Kidney epithelial cell (primary cell): ENCODE data around the gene EIF3A. TPM values are rescaled to one million over a fixed set of nuclear protein-coding genes. Genes with fewer than 3 reads are reported as not detected.

Experiments
- DNase-seq: peaks from one replicate; pipeline ENCODE4 v3.0.0-alpha.2; 2010; ENCODE audit warnings: low read depth
- H3K27me3 ChIP-seq: 2 replicates; pipeline ENCODE4 v1.6.0; 2011; ENCODE audit warnings: low read length; ENCODE audit not compliant: control insufficient read depth, insufficient read depth
- H3K36me3 ChIP-seq: 2 replicates; pipeline ENCODE4 v1.5.1; 2011; ENCODE audit warnings: low read length; ENCODE audit not compliant: control insufficient read depth, insufficient read depth
- H3K4me3 ChIP-seq: 2 replicates; pipeline ENCODE4 v1.5.1; 2011; ENCODE audit warnings: low read depth, mild to moderate bottlenecking, control low read depth, low read length
- CTCF ChIP-seq: IDR thresholded peaks from 2 replicates; pipeline ENCODE4 v1.5.1; 2011; ENCODE audit warnings: mild to moderate bottlenecking, moderate library complexity, low read length, control low read depth, inconsistent platforms; ENCODE audit not compliant: insufficient read depth, poor library complexity, severe bottlenecking
- total RNA-seq: library from RNA; depleted of rRNA; stranded (reverse); fragments of >200 nt; gene quantifications from 2 replicates; pipeline ENCODE4 v1.2.3, GENCODE V29; 2015

The EIF3A gene
- total RNA-seq, 1 donor from 2014 or later: 140 TPM

GRCh38 chr10:119003572-119004289 is 76.9 kb downstream of the EIF3A start:
- no peaks in the 10 kb centered on the region for H3K27me3 ChIP-seq
- no peak overlapping the region for H3K4me3 ChIP-seq
- H3K36me3 ChIP-seq: no peaks in the 10 kb centered on the region
- TF ChIP-seq CTCF: no peak
- no peak for DNase-seq

DNA sequence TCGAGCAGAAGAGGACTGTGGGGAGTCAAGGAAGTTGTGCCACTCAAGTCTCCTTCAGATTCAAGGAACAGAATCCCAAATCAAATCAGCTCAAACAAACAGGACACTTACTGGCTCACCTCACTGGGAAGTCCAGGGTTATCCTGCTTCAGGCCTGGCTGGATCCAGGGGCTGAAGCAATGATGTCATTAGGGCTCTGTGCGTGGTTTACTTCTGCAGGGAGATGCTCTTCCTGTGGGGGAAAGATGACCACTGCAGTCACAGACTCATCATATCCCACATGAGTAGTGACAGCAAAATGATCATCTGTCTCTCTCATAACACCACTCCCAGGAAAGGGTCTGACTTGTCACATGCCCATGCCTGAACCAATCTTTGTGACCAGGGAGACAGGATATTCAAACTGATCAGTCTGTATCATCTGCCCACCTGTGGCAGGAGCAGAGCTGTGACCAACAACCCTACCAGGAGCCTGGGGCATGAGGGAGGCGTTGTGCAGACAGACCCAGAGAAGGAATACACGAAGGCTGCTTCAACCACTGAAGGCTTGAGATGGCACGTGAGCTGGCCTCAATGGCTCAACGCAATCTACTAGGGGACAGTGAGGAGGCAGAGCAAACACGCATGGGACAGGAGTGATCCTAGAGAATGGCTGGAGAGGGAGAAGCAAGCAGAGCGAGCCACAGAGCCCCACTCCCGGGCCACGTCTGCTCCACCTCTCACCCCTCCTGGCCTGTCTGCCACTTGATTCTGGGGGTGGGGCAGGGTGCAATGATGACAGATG is 78.7 kb downstream of the EIF3A start:
- Histone ChIP-seq H3K36me3 (no peaks in the 10 kb centered on the region), H3K27me3 (no peaks in the 10 kb centered on the region), H3K4me3 (no peak overlapping the region)
- DNase-seq: no peak
- no peak for TF ChIP-seq CTCF

GRCh38 chr10:118998183-118998582 is 82.4 kb downstream of the EIF3A start:
- no peaks in the 10 kb centered on the region for H3K27me3 ChIP-seq
- TF ChIP-seq CTCF: no peak
- no peak overlapping the region for H3K4me3 ChIP-seq
- H3K36me3 ChIP-seq: no peaks in the 10 kb centered on the region
- no peak for DNase-seq

DNA sequence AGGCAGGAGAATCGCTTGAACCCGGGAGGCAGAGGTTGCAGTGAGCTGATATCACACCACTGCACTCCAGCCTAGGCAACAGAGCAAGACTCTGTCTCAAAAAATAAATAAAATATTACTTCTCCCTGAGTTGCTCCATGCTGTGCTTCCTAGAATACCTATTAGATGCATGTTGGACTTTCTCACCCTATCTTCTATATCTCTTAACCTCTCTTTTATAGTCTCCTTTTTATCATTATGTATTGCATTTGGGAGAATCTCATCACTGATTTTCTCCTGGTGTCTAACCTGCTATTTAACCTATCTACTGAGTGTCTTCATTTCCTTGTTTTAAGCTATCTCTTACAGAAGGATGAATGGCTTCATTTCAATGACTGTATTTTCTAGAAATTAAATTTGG is 83.2 kb downstream of the EIF3A start:
- no peak for DNase-seq
- no peak overlapping the region for H3K4me3 ChIP-seq
- peaks cover 3% of the 10 kb centered on the region for H3K27me3 ChIP-seq
- no peaks in the 10 kb centered on the region for H3K36me3 ChIP-seq
- no peak for TF ChIP-seq CTCF

DNA sequence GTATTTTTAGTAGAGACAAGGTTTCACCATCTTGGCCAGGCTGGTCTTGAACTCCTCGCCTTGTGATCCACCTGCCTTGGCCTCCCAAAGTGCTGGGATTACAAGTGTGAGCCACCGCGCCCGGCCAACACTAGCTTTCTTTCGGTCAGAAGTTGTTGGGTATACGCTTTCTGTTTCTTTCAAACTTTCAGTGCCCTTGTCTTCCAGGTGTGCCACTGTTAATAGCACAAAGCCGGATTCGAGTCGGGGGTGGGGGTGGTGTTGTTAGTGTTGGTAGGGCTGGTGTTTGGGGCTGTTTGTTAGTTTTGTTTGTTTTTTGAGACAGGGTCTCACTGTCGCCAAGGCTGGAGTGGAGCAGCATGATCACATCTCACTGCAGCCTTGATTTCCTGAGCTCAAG is 84.9 kb downstream of the EIF3A start:
- no peak for TF ChIP-seq CTCF
- Histone ChIP-seq H3K36me3 (no peaks in the 10 kb centered on the region), H3K4me3 (no peak overlapping the region), H3K27me3 (peaks cover 6% of the 10 kb centered on the region)
- DNase-seq: no peak
